Measurements from ENCODE around the gene LIMS4.
"Not testable (repeated sequence)": the region's sequence is repeated elsewhere in the genome, so short reads cannot be mapped to it uniquely, and the experiment has no call there.

Gene LIMS4

DNA sequence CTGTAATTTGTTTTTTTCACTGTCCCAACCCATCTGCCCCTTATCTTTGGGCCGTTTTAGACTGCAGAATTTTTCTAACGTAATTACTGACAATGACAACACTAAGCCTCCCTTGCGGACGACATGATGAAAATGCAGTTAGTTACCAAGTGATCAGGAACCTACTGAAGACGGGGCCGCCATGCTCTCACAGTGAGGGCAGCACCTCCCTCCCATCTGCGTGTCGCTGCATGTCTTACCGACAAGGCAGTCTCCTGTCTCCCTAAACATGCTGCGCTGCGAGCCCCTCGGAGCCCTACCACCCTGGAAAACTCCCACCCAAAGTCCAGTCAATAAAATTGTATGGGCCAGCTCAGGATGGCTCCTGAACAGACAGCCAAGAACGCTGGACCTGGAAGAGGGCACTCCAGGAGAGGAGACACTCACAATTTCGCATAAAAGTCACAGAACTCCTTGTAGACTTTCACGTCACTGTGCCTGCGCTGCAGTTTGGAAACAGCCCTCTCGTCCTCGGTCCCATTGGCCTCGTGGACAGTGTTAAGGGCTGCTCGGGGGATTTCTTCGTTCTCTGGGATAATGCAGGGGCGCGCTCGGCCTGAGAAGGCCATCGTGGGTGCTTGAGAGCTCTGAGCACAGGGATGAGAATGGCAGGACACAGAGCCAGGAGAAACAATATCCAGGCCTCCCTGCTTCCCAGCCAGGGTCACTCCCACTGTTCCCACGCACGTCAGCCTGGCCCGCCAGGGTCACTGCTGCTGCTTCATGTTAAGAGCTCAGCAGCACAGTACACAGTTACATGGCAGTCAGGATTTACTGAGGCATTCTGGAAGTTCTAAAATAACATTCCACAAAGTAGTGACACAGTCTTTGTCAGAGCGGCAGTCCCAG lies at the start of gene LIMS4:
Gene LIMS4, minus strand, starts transcription at position 646 of the 888 bp plus-strand sequence. Its CDS starts 38 bp downstream, at position 608.
- H2AFZ ChIP-seq (ENCODE audit: low read length); H3K79me2 ChIP-seq (ENCODE audit: insufficient read depth, low read length); H3K9me2 ChIP-seq (ENCODE audit: low read depth, low read length); H3F3A ChIP-seq (ENCODE audit: insufficient read depth, low read length); H3K4me3 ChIP-seq (ENCODE audit: low read depth, low read length, poor library complexity, severe bottlenecking); H3K36me3 ChIP-seq (ENCODE audit: insufficient read depth, low read length); H3K9ac ChIP-seq (ENCODE audit: low read length); H3K4me1 ChIP-seq (ENCODE audit: insufficient read depth, low read length, severe bottlenecking); H4K20me1 ChIP-seq (ENCODE audit: insufficient read depth, low read length); H3K4me2 ChIP-seq (ENCODE audit: low read length); H3K27me3 ChIP-seq (ENCODE audit: insufficient read depth, low read length); H3K9me3 ChIP-seq (ENCODE audit: low read length); H3K27ac ChIP-seq (ENCODE audit: low read depth, low read length, poor library complexity, severe bottlenecking): not testable (repeated sequence)

DNA sequence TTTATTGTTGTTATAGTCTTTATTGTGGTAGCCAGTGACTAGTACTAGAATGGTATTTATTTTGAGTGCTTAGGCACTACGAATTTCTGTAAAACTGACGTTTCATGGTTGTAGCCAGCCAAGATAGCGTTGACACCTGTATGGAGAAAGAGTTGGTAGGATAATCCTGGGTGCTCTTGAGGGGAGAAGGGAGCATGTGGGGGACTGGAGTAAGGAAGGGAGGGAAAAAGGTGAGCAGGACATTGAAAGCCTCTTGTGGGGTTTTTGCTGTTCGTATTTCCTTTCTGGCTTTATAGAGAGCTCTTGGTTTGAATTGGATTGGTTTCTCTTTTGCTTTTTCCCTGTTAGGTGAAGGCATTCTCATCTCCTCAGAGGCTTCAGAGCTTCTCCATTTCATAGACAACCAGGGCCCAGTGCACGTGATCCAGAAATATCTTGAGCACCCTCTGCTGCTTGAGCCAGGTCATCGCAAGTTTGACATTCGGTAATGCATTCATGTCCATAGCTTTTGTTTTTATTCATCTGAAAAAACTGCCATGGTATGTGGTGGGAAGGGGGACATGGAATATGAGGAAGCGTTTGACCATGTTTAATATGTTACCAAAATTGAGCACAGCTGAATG lies 27.2 kb upstream of the LIMS4 start:
- H3K4me1 ChIP-seq (ENCODE audit: insufficient read depth, low read length, severe bottlenecking); H3K36me3 ChIP-seq (ENCODE audit: insufficient read depth, low read length): not testable (repeated sequence)

GRCh38 chr2:110496027-110496426 lies 23.4 kb upstream of the LIMS4 start:
- H3K4me1 ChIP-seq (ENCODE audit: insufficient read depth, low read length, severe bottlenecking); H3K36me3 ChIP-seq (ENCODE audit: insufficient read depth, low read length); H3K9me3 ChIP-seq (ENCODE audit: low read length); H3K79me2 ChIP-seq (ENCODE audit: insufficient read depth, low read length); H3K9ac ChIP-seq (ENCODE audit: low read length); H3K27ac ChIP-seq (ENCODE audit: low read depth, low read length, poor library complexity, severe bottlenecking); H2AFZ ChIP-seq (ENCODE audit: low read length); H4K20me1 ChIP-seq (ENCODE audit: insufficient read depth, low read length); H3K27me3 ChIP-seq (ENCODE audit: insufficient read depth, low read length); H3F3A ChIP-seq (ENCODE audit: insufficient read depth, low read length); H3K9me2 ChIP-seq (ENCODE audit: low read depth, low read length); H3K4me2 ChIP-seq (ENCODE audit: low read length); H3K4me3 ChIP-seq (ENCODE audit: low read depth, low read length, poor library complexity, severe bottlenecking): not testable (repeated sequence)

More for the DNA sequence above, 27.2 kb upstream of the LIMS4 start:
- H3K79me2 ChIP-seq (ENCODE audit: insufficient read depth, low read length); H4K20me1 ChIP-seq (ENCODE audit: insufficient read depth, low read length); H3K27me3 ChIP-seq (ENCODE audit: insufficient read depth, low read length); H2AFZ ChIP-seq (ENCODE audit: low read length); H3K27ac ChIP-seq (ENCODE audit: low read depth, low read length, poor library complexity, severe bottlenecking); H3K4me2 ChIP-seq (ENCODE audit: low read length); H3K9me3 ChIP-seq (ENCODE audit: low read length); H3K4me3 ChIP-seq (ENCODE audit: low read depth, low read length, poor library complexity, severe bottlenecking); H3F3A ChIP-seq (ENCODE audit: insufficient read depth, low read length); H3K9ac ChIP-seq (ENCODE audit: low read length); H3K9me2 ChIP-seq (ENCODE audit: low read depth, low read length): not testable (repeated sequence)

- H3K27ac ChIP-seq (ENCODE audit: low read depth, low read length, poor library complexity, severe bottlenecking); H3K9ac ChIP-seq (ENCODE audit: low read length); H3F3A ChIP-seq (ENCODE audit: insufficient read depth, low read length); H2AFZ ChIP-seq (ENCODE audit: low read length); H3K4me1 ChIP-seq (ENCODE audit: insufficient read depth, low read length, severe bottlenecking); H3K36me3 ChIP-seq (ENCODE audit: insufficient read depth, low read length); H3K4me2 ChIP-seq (ENCODE audit: low read length); H3K9me3 ChIP-seq (ENCODE audit: low read length); H3K9me2 ChIP-seq (ENCODE audit: low read depth, low read length); H3K27me3 ChIP-seq (ENCODE audit: insufficient read depth, low read length); H4K20me1 ChIP-seq (ENCODE audit: insufficient read depth, low read length); H3K79me2 ChIP-seq (ENCODE audit: insufficient read depth, low read length); H3K4me3 ChIP-seq (ENCODE audit: low read depth, low read length, poor library complexity, severe bottlenecking): not testable (repeated sequence)
Measured at GRCh38 chr2:110494488-110494887, 21.9 kb upstream of the LIMS4 start.

GRCh38 chr2:110488991-110489390 lies 16.4 kb upstream of the LIMS4 start:
- H3K9ac ChIP-seq (ENCODE audit: low read length); H3K4me2 ChIP-seq (ENCODE audit: low read length): not testable (repeated sequence)

GRCh38 chr2:110482697-110483096 lies 10.1 kb upstream of the LIMS4 start:
- H2AFZ ChIP-seq (ENCODE audit: low read length); H3K79me2 ChIP-seq (ENCODE audit: insufficient read depth, low read length); H4K20me1 ChIP-seq (ENCODE audit: insufficient read depth, low read length); H3K4me3 ChIP-seq (ENCODE audit: low read depth, low read length, poor library complexity, severe bottlenecking); H3K36me3 ChIP-seq (ENCODE audit: insufficient read depth, low read length); H3K27me3 ChIP-seq (ENCODE audit: insufficient read depth, low read length); H3K9ac ChIP-seq (ENCODE audit: low read length); H3K4me2 ChIP-seq (ENCODE audit: low read length); H3K27ac ChIP-seq (ENCODE audit: low read depth, low read length, poor library complexity, severe bottlenecking); H3K9me3 ChIP-seq (ENCODE audit: low read length); H3K9me2 ChIP-seq (ENCODE audit: low read depth, low read length); H3F3A ChIP-seq (ENCODE audit: insufficient read depth, low read length); H3K4me1 ChIP-seq (ENCODE audit: insufficient read depth, low read length, severe bottlenecking): not testable (repeated sequence)

More at GRCh38 chr2:110488991-110489390, 16.4 kb upstream of the LIMS4 start:
- H3K36me3 ChIP-seq (ENCODE audit: insufficient read depth, low read length); H3K4me3 ChIP-seq (ENCODE audit: low read depth, low read length, poor library complexity, severe bottlenecking); H3K4me1 ChIP-seq (ENCODE audit: insufficient read depth, low read length, severe bottlenecking); H3K79me2 ChIP-seq (ENCODE audit: insufficient read depth, low read length); H3K27me3 ChIP-seq (ENCODE audit: insufficient read depth, low read length); H3K27ac ChIP-seq (ENCODE audit: low read depth, low read length, poor library complexity, severe bottlenecking); H3F3A ChIP-seq (ENCODE audit: insufficient read depth, low read length); H2AFZ ChIP-seq (ENCODE audit: low read length); H3K9me2 ChIP-seq (ENCODE audit: low read depth, low read length); H4K20me1 ChIP-seq (ENCODE audit: insufficient read depth, low read length); H3K9me3 ChIP-seq (ENCODE audit: low read length): not testable (repeated sequence)

DNA sequence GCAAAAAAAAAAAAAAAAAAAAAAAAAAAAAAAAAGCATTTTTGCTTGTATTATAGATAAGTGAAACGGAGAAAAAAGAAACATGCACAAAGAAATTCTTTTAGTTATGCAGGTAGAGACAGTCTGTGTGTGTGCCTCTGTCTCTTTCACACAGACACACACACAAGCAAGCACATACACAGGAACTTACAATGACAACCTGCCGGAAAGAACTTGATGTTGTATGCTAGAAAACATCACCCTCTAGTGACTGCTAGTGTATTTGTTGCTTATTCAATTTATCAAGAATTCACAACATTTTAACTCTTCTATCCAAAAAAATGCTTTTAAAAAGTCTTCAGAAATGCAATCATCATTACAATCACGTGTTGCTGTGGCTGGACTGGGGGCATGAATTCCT lies 8.6 kb upstream of the LIMS4 start:
- not testable (repeated sequence) for H3K4me3 ChIP-seq (ENCODE audit: low read depth, low read length, poor library complexity, severe bottlenecking); H3K9me3 ChIP-seq (ENCODE audit: low read length); H3K4me2 ChIP-seq (ENCODE audit: low read length); H3K36me3 ChIP-seq (ENCODE audit: insufficient read depth, low read length); H3F3A ChIP-seq (ENCODE audit: insufficient read depth, low read length); H3K79me2 ChIP-seq (ENCODE audit: insufficient read depth, low read length); H3K4me1 ChIP-seq (ENCODE audit: insufficient read depth, low read length, severe bottlenecking); H3K27me3 ChIP-seq (ENCODE audit: insufficient read depth, low read length); H3K9ac ChIP-seq (ENCODE audit: low read length); H4K20me1 ChIP-seq (ENCODE audit: insufficient read depth, low read length); H3K27ac ChIP-seq (ENCODE audit: low read depth, low read length, poor library complexity, severe bottlenecking); H2AFZ ChIP-seq (ENCODE audit: low read length); H3K9me2 ChIP-seq (ENCODE audit: low read depth, low read length)

Measured in OCI-LY1 (cell line).